ENCODE measurements around the gene PLLP. TPM values are rescaled to one million over a fixed set of nuclear protein-coding genes. Genes with fewer than 3 reads are reported as not detected.

The PLLP gene
- total RNA-seq, 2 experiments from 2014 or later = 0.34 to 0.54 TPM

Other genes starting within 250 kb of the PLLP start
- gene CPNE2, start 192.1 kb downstream of the PLLP start, total RNA-seq = 10 to 100 TPM; 10.4 TPM
- gene PSME3IP1, start 98.6 kb downstream of the PLLP start, total RNA-seq = 100 to 1,000 TPM; 109 to 117 TPM
- gene RSPRY1, start 98.3 kb downstream of the PLLP start, total RNA-seq = 10 to 100 TPM; 27.2 to 30.5 TPM
- gene ARL2BP, start 39.4 kb downstream of the PLLP start, total RNA-seq = 10 to 100 TPM; 16.2 to 17.1 TPM
- gene CCL22, start 74.1 kb upstream of the PLLP start, total RNA-seq = 10 to 100 TPM; 12.4 to 12.7 TPM
- gene CX3CL1, start 87.8 kb upstream of the PLLP start, total RNA-seq = under 1 TPM in 1 of 2 experiments, not detected in 1; 0.14 TPM
- not detected for gene CCL17, start 120.1 kb upstream of the PLLP start, total RNA-seq
- gene CIAPIN1, start 162.7 kb upstream of the PLLP start, total RNA-seq = 10 to 100 TPM; 71.3 to 73.6 TPM
- gene COQ9, start 162.8 kb upstream of the PLLP start, total RNA-seq = 10 to 100 TPM; 46.3 to 49.6 TPM
- gene POLR2C, start 178.0 kb upstream of the PLLP start, total RNA-seq = 10 to 100 TPM; 72.1 to 76.2 TPM
- gene DOK4, start 201.8 kb upstream of the PLLP start, total RNA-seq = 1 to 10 TPM; 4.5 to 4.8 TPM

Measured in activated naive CD8-positive, alpha-beta T cell treated with anti-CD3 and anti-CD28 coated beads for 36 hours (primary cell).